HG02642 (cell line): ENCODE measurements around the gene WWTR1.

Experiments
- ATAC-seq: cut with Tn5 transposase; IDR thresholded peaks from one replicate; pipeline ENCODE4 v1.9.1; 2021; ENCODE audit warnings: mild to moderate bottlenecking; ENCODE audit not compliant: unreplicated experiment, poor library complexity

The WWTR1 gene

GRCh38 chr3:149480326-149481017 lies 177.4 kb downstream of the WWTR1 start:
- peak; percentile 98 for ATAC-seq

GRCh38 chr3:149479621-149480325 lies 178.1 kb downstream of the WWTR1 start:
- no peak for ATAC-seq

- no peak for ATAC-seq
Observed at GRCh38 chr3:149476225-149476624, 181.6 kb downstream of the WWTR1 start.

GRCh38 chr3:149475451-149476060 lies 182.3 kb downstream of the WWTR1 start:
- no peak for ATAC-seq

- no peak for ATAC-seq
Observed at GRCh38 chr3:149474250-149474817, 183.5 kb downstream of the WWTR1 start, which contains the start of gene TM4SF4. TSS of gene TM4SF4 (plus strand) at chr3:149474697. CDS start at chr3:149474878, 181 bp downstream.

- ATAC-seq: no peak
Observed at GRCh38 chr3:149473357-149474249, 184.2 kb downstream of the WWTR1 start.

GRCh38 chr3:149472030-149472797 lies 185.6 kb downstream of the WWTR1 start:
- ATAC-seq: no peak

- ATAC-seq: no peak
Observed at GRCh38 chr3:149470381-149470780, 187.4 kb downstream of the WWTR1 start.

- peak; percentile 91 for ATAC-seq
Observed at GRCh38 chr3:149468504-149469212, 189.2 kb downstream of the WWTR1 start.
